GM19035 (cell line): ENCODE results near the gene NSF.

Experiments
- ATAC-seq: cut with Tn5 transposase; IDR thresholded peaks from one replicate; pipeline ENCODE4 v1.9.1; 2021; ENCODE audit not compliant: unreplicated experiment

NSF gene

DNA sequence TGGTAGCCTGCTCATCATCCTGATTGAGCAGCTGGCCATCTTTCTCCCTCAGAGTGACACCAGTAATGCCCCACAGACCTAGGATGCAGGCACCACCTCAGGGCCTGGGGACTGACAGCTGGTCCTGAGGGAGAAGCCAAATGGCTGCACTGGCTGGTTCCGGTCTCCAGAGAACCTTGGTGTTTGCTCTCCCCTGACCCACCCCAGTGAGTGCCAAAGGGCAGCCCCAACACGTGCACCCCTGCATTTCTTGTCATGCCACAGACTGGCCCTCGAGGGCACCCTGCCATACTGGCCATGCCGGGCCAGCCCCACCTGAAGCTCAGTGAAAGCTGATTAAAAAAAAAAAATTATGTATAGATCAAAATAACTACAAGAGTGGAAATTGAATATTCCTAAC is 127.5 kb downstream of the NSF start:
- no peak for ATAC-seq

DNA sequence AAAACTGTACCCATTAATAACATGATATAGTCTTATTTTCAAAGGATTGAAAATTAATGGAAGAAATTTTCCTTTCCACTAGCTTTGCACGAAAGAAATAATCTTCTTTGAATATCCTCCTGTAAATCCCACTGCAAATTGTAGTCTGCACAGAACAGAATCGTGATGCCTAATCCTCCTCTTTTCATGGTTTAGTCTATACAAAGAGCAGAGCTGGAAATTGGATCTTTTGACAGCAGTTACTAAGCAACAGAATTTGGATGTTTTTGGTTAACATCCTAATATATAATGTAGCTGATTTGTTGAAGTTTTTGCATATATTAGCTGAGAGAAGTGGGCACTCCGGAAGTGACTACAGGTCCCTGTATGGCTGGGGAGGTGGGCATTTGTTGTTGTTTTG is 129.4 kb downstream of the NSF start:
- ATAC-seq: no peak

DNA sequence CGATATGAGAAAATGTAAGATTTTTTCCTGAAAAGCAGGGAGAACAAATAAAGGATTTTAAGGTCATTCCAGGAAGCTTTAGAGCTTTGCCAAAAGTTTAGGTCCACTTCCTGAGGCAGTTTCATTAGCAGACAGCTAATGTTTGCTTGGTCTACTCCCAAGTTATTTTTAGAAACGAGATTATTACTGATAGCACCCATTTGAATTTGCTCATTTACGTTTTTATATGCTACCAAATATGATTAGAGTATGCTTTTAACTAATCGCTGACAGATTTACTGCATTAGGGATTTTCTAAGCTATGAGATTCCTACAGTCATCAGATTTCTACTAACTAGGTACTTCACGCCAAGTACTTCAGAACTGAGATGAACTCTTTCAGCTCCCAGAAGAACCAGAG is 129.9 kb downstream of the NSF start:
- no peak for ATAC-seq

DNA sequence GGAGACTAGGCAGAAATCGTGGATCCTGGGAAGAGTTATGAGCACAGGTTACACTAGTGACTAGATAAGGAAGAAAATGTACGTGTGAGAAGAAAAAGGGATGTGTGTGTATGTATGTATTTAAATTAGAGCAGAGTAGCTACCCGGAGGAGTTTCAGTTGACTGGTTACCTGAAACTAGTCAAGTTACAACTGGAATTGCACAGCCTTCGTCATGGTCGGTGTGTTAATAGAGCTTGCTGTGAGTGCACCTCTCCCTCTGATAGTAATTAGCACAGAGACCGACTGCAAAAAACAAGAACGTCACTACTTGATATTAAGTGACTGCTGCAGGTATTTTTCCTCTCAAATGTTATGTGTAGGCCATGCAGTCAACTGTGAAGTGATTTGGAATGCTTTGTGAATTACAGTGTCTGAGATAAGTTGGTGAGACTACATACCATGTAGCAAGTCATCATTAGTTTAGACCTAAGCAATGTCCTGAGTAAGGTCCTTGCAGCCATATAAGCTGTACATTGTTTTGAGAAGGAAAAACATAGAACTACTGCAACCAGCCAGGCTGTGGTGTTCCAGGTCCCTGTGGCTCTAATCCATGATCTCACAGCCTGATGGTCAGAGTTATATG is 132.3 kb downstream of the NSF start:
- ATAC-seq: no peak

DNA sequence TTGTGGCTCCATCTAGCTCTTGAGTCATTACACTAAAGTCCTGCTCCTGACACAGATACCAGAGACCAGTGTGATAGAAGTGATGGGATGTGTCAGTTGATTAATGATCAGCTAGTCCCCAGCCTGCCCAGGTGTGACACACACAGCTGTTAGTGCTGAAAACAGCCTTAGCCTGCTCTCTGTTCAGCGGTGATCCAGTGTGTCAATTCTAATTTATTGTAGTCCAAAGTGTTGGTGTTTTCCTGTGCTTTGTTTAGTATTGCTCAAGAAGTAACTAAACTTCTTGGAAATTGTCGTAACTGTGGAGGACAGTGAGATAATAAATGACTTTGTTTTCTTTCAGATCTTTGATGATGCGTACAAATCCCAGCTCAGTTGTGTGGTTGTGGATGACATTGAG is 135.7 kb downstream of the NSF start:
- no peak for ATAC-seq

DNA sequence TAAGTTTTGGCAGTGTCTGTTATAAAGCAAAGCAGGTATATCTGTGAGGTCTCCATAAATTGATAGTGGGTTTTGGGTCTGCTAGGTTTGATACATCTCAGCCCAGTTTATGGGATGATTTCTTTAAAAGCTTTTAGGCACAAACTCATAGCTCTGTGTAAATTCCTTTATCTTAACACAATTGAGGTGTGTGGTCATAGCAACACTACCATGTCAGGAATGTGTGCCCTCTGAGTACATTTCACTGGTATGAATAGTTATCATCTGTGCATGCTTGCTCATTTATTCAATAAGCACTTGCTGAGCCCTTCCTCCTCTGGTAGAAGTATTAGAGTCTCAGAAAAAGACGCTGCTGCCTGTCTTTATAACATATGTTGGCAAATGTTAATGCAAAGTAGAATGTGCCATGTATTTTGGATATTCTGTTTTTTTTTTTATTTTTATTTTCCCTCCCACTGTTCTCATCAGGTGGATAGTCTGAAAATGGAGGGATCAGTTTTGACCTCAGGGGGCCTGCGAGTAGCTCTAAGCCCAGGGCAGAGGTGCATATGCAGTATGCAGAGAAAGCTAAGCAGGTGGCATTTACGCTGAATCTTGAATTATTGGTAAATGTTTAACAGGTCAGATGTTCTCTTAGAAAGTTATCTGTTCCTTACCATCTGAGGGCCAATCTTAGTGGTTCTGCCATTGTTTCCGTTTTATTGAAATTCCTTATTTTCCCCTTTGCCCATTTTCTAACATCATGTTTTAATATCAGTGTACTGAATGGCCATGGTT is 137.3 kb downstream of the NSF start:
- ATAC-seq: no peak

DNA sequence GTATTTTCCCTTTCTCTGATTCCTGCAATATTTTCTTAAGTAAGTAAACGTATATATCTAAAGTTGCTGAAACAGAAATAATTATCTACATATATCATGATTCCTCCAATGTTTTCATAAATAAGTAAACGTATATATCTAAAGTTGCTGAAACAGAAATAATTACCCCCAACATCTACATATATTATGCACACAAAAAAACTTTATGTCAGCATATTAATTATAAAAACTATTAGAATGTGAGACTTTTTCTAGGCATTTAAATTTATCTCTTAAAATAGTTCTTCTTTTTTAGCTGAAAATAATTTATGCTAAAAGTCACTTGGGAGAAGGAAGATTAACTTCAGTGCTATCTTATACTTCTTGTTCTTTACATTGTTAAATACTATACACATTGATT is 139.6 kb downstream of the NSF start:
- no peak for ATAC-seq

DNA sequence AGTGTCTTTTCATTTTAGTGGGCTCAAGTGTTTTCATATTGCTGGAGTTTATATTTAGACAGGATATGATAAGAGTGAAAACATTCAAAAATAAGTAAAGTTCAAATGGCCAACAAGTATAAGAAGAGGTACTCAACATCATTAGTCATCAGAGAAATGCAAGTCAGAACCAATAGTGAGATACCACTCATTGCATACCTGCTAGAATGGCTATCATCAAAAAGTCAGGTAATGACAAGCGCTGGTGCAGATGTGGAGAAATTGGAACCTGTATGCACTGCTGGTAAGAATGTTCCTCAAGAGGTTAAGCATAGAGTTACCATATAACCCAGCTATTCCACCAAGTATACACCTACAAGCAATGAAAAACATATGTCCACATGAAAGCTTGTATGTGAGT is 140.2 kb downstream of the NSF start:
- no peak for ATAC-seq

DNA sequence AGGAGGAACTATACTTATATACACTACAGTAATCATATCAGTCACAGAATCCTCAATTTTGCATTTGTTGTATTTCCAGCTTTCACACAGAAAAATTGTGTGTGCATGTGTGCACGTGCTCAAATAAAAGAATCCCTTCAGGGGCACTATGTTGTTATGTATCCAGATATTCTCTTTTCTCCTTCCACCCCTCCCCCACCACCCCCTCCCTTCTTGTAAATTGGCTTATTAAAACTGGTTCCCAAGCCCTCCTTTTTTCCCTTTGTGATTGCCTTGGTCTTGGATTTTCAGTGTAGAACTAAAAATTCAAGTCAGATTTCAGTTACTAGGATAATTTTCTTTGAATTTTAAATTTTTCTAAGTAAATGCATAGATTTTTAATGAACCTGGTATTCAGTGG is 141.7 kb downstream of the NSF start:
- ATAC-seq: no peak

DNA sequence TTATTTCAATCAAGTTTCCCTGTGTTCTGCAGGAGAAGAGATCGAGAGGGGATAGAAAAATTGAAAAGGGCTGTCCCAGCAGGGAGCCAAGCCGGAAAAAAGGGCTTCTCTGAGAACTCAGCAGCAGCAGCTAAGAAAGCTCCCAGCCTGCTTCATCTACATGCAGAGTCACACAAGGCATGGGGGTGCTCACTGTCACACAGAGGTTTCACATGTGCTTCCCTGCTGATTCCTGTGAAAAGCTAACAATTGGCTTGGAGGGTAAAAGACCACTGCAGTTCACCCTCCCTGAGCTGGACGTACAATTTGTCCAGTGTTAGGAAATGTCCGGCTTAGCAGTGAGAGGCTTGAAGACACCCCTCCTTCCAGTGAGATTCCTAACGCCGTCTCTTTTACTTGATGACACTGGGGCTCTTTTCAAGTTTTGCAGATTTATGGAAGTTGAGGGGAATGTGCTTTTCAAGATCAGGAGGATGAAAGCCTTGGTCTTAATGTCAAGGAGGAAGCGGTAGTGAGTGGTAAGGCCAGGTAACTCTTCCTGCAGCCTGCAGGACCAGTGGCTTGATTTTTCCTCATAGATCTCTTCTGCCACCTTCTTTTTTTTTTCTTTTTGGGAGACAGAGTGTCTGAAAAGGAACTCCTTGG is 142.4 kb downstream of the NSF start:
- no peak for ATAC-seq

DNA sequence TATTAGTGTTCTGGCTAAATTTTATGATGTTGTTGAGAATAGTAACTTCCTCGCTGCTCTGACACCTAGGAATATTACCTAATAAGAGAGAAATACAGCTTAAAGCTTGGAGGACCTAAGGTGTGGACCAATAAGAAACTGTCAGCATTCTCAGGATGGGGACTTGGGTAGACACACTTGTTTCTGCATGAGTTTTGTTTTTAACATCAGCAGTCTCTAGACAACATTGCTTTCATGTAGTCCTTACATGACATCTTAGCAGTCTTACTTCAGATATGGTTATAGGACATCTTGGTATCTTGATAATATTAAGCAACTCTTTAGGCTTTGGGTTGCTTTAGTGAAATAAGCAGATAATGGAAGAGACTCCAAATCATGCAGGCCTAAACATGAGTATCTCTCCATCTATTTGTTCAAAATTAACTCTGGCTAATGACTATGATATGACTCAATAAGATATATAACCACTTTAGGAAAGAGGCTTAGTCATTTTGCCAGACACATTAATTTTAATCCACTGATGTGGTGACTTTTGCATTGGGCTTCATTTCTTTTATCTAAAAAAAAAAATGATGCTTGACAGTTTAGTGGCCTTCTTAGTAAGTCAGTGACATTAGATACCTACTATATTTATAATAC is 143.5 kb downstream of the NSF start:
- ATAC-seq: no peak

DNA sequence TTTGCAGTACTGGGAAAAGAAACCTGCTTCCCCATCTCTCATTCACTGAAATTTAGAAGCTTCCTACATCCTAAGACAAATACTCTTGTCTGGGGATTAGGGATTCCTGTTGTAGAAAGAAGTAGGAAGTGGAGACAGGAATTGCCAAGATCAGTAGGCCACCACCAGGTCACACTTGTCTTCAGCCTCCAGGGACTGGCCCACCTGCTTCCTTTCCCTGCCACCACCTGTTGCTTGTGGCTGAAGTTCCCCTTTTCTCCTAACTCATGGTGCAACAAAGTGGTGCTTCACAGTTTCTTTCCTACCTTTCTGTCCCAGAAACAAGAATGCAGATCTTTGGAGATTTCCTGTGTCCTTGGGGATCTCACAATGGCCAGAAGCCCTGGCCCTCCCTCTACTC is 145.6 kb downstream of the NSF start:
- no peak for ATAC-seq

DNA sequence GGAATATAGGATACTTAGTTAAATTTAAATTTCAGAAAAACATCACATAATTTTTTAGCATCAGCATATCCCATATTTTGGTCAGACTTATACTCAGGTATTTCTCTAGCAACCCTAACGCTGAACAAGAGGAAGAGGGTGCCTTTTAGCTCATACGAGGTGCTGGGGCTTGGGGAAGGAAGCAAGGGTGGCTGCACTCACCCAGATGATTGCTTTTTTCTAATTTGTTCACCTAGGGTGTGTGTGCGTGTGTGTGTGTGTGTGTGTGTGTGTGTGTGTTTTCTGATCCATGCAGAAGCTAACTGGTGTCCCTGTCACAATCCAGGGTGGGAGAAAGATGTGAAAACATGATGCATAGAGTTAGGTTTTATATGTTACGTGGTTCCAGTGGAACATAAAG is 146.9 kb downstream of the NSF start:
- no peak for ATAC-seq

DNA sequence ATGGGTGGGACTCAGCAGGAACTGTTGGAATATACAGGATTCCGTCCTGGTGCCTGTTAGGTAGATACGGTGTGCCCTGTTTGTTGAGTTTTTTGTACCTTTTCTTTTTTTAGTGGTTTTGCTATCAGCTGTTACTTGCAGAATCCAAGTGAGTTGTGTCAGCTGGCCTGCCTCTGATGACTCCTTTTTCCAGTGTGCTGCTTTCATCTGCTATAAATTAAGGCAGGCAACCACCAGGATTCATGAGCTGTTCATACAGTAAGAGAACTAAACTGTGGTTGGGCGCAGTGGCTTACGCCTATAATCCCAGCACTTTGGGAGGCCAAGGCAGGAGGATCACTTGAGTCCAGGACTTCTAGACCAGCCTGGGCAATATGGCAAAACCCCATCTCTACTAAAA is 148.1 kb downstream of the NSF start:
- ATAC-seq: no peak

DNA sequence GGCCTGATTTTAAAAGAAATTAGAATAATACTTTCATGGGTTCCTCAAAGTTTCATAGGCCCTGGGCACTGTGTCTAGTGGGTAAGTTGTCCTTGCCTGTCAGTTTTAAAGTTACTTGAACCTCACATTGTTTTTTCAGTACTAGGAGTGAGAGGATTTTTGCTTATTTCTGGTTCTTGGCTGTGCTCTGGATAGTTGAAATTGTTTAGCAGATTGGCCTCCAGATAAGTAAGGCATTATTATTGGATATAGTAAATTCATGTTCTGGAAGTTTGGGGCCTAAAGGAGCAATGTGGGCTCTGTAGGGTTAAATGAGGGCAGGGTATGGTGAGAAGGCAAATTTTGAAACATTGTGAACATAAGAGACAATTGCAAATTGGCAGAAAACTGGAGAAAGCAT is 149.5 kb downstream of the NSF start:
- ATAC-seq: no peak

DNA sequence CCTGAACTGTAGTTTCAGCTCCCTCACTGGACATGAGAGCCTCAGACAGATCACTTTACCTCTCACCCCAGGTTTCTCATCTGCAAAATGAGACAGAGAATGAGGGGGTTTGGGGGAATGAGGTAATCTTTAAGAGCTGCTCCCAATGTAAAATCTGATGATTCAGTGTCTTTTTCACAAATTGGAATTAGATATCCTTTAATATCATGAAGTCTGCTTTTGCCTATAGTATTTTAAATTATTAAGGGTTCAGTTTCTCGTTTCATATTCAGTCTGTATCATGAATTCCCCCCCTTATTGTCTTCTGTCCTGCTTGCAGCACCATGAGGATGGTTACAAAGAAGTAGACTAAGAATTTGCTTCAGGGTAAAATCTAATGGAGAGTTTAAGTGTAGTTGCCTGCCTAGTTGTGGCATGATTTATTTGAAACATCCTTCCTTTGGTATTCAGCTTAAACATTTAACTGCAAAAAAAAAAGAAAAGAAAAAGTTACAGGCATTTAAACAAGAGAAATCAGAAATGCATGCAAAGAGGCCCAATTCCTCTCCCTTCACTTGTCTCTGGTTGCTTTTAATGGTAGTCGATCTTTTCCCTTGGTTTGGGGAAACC is 150.8 kb downstream of the NSF start:
- ATAC-seq: no peak

DNA sequence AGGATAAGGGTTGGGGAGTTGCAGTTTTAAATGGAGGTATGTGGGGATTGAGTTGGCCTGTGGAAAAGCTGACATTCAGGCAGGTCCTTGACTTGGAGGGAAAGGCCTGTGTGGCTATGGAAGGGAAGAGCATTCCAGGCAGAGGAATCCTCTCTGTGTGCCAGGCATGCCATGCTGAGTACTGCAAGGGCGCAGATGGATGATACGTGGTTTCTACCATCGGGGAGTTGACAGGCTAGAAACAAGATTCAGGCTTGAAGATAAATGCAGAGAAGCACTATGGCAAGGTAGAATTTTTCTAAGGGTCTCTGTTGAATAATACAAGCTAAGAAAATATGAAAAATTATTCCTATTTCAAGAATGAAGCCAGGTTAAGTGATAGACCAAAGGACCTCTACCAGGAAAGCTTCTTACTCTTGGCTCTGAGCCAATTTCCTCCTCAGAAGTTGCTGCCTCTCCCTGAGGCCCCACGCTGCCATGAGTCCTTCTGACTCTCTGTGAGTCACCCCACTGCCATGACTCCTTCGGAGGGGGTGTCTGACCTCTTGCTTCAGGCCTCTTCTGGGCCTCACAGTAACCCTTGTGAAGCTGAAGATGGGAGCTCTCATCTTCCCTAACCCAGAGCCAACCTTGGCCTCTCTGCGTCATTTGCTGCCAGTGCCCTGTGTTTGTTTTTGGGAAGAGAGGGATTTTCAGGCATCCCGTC is 152.2 kb downstream of the NSF start:
- ATAC-seq: no peak

DNA sequence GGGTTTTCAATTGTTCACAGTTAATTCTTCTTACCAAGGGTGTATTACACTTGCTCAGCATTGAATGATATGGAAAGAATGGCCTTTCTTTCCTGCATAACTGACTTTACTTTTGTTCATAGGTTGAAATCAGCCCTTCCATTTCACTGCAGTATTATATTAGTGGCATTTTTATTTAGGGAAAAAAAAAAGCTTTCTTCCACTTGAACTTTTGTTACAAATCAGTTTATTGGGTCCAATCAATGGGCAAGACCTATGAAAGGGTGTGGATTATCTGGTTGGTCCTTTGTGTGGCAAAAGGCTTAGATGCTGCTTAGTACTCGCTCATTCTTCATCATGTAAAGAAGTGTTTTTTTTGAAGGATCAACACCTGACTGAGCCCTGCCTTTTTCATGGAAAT is 154.0 kb downstream of the NSF start:
- no peak for ATAC-seq

DNA sequence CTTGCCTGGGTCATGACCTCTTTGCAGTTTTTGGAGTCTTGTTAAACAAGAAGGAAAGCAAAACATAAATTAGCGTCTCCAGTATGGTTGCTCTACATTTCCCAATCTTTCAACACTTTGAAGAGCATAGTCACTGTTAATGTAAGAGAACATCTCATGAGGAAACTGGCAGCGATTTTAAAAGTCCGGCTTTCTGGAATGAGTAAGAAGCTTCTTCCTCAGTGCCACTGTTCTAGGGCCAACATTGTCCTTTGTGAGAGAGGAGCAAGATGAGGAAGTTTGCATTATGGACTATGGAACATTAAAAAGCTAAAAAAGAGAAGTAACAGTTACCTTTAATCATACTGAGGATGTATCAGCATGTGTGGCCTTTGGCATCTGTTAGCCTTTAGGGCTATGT is 154.9 kb downstream of the NSF start:
- no peak for ATAC-seq

DNA sequence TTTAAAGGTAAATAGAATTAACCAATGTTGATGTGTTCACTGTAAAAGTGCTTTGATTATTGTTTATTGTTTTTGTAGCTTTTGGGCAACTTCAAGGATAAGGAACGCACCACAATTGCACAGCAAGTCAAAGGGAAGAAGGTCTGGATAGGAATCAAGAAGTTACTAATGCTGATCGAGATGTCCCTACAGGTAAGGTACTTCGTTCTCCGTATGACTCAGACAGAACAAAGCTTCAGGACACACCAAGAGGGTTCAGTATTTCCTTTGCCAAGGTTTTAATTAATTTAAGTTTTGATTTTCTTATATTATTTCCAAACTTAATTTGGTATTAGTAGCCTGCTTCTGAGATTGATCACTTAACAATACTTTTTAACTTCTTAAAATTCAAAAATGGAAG is 161.0 kb downstream of the NSF start:
- no peak for ATAC-seq

DNA sequence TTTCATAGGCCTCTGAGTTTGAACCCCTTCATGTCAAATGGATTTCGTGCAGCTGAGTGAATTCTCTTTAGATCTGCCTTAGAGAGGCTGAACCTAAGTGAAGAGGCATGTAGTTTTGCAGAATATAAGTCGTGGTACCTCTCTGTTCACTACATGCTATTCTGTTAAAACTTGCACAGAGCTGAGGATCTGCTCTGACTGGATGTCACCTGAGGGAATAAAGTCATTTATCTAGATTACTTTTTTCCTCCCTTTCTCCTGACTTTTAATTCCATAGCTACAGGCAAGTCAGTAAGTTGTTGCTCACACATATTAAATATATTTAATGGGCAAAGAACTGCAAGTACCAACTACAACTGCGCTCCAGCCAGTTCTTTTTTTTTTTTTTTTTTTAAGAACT is 163.3 kb downstream of the NSF start:
- no peak for ATAC-seq
